Uterus (tissue), 4 donors: ENCODE results near the gene ZSCAN1. TPM values are rescaled to one million over a fixed set of nuclear protein-coding genes. Genes with fewer than 3 reads are reported as not detected.
"Not testable (repeated sequence)": the region's sequence is repeated elsewhere in the genome, so short reads cannot be mapped to it uniquely, and the experiment has no call there.

Experiments
- DNase-seq, 2 donors: peaks; one replicate each; pipeline ENCODE4 v3.0.0-alpha.2; 2019 to 2020
- H3K27ac ChIP-seq, 2 donors: fragments of 200-600 bp; sonication (generic); 1 replicate in 1 of 2; 2 replicates in 1 of 2; pipeline ENCODE4 v1.5.1; 2016 to 2018
- H3K27me3 ChIP-seq, 2 donors: fragments of 200-600 bp; sonication (generic); one replicate each; pipeline ENCODE4 v1.5.1; 2018 to 2019; ENCODE audit warnings: control low read depth in 1 of 2
- H3K36me3 ChIP-seq, 2 donors: fragments of 200-600 bp; sonication (generic); one replicate each; pipeline ENCODE4 v1.5.1; 2019; ENCODE audit warnings: control low read depth in 1 of 2
- H3K4me1 ChIP-seq, 2 donors: fragments of 200-600 bp; sonication (generic); one replicate each; pipeline ENCODE4 v1.5.1; 2018 to 2019; ENCODE audit warnings: control low read depth in 1 of 2
- H3K4me3 ChIP-seq, 2 donors: fragments of 200-600 bp; sonication (generic); 1 replicate in 1 of 2; 2 replicates in 1 of 2; pipeline ENCODE4 v1.5.1; 2018 to 2019; ENCODE audit warnings: mild to moderate bottlenecking in 1 of 2
- H3K9me3 ChIP-seq, 2 donors: fragments of 200-600 bp; sonication (generic); one replicate each; pipeline ENCODE4 v1.5.1; 2019; ENCODE audit warnings: control low read depth in 1 of 2
- CTCF ChIP-seq, 4 experiments: fragments of 200-600 bp in 2 of 4; fragments of 450-650 bp in 2 of 4; sonication (generic) in 2 of 4; IDR thresholded peaks; one replicate each; pipeline ENCODE4 v1.5.1; 2016 to 2019; ENCODE audit warnings: antibody characterized with exemption in 4 of 4, mild to moderate bottlenecking in 2 of 4, moderate library complexity in 1 of 4
- POLR2A ChIP-seq, 2 donors: fragments of 450-650 bp; IDR thresholded peaks; one replicate each; pipeline ENCODE4 v1.6.1; 2016; ENCODE audit warnings: antibody characterized with exemption in 2 of 2, mild to moderate bottlenecking in 1 of 2, moderate library complexity in 1 of 2
- intact Hi-C: fragments of 100-400 bp; cut with DNase I; formaldehyde crosslinking; loops from one replicate; pipeline ENCODE4 v1.15.1; 2023; ENCODE audit warnings: low total_unique reads
- total RNA-seq, 4 donors: library from RNA; depleted of rRNA in 3 of 4; stranded (reverse); fragments of >200 nt in 3 of 4; gene quantifications; one replicate each; pipeline versions ENCODE4 v1.1.0 to v1.2.4, GENCODE V29; 2014 to 2023
- donor health status: DM: yes; HTN: yes; CAD: no.

The ZSCAN1 gene
- total RNA-seq, 4 donors from 2014 or later: not detected

DNA sequence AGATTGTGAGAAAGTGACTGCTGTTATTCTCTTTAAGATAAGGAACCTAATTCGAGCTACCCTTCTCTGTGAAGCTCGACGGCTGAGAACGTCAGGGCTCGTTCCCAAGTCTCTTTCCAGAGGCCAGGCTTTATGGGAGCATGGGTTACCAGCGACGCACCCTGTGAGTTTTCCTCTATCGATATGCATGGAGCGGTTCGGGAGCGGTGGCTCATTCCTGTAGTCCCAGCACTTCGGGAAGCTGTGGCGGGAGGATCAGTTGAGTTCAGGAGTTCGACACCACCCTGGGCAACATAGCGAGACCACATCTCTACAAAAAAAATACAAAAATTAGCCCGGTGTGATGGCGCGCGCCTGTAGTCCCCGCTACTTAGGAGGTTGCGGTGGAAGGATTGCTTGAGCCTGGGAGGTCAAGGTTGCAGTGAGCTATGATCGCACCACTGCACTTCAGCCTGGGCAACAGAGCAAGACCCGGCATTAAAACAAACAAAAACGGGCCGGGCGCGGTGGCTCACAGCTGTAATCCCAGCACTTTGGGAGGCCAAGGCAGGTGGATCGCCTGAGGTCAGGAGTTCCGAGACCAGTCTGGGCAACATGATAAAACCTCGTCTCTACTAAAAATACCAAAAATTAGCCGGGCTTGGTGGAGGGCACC lies 30.5 kb upstream of the ZSCAN1 start:
- Histone ChIP-seq H3K9me3 (peaks cover 0 to 26% of the 10 kb centered on the region in 2 donors), H3K4me3 (peak overlapping the region; percentile 68 to 85), H3K36me3 (no peaks in the 10 kb centered on the region), H3K27me3 (no peaks in the 10 kb centered on the region), H3K27ac (peak overlapping the region; percentile 85 to 89), H3K4me1 (peaks cover 0 to 10% of the 10 kb centered on the region in 2 donors)
- DNase-seq: no peak
- TF ChIP-seq CTCF (IDR thresholded peaks at IDR 0.05) (no peak), POLR2A (IDR thresholded peaks at IDR 0.05) (no peak)
- intact Hi-C loops: no loop called here

GRCh38 chr19:58007285-58007684 lies 26.5 kb upstream of the ZSCAN1 start:
- Histone ChIP-seq H3K9me3 (peaks cover 0 to 27% of the 10 kb centered on the region in 2 donors), H3K27me3 (no peaks in the 10 kb centered on the region), H3K4me1 (no peaks in the 10 kb centered on the region), H3K36me3 (no peaks in the 10 kb centered on the region), H3K4me3 (no peak overlapping the region), H3K27ac (no peak overlapping the region)
- no peak for DNase-seq
- TF ChIP-seq POLR2A (IDR thresholded peaks at IDR 0.05): no peak
- no peak for TF ChIP-seq CTCF (IDR thresholded peaks at IDR 0.05)
- intact Hi-C loops: no loop called here

DNA sequence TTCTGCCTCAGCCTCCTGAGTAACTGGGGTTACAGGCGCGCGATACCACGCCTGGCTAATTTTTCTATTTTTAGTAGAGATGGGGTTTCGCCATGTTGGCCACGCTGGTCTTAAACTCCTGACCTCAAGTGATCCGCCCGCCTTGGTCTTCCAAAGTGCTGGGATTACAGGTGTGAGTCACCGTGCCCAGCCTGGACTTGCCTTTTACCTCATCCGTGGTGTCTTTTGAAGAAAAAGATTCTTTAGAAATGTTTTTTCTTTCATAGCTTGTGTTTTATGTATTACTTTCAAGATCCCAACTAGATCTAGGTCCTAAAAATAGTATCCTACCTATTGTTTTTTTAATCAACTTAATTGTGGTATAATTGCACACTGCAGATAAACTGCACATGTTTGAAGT lies 24.9 kb upstream of the ZSCAN1 start:
- intact Hi-C loops, H3K4me3 ChIP-seq, H3K4me1 ChIP-seq, DNase-seq, H3K36me3 ChIP-seq, H3K27me3 ChIP-seq, H3K27ac ChIP-seq: not testable (repeated sequence)
- peaks cover 0 to 33% of the 10 kb centered on the region in 2 donors for H3K9me3 ChIP-seq

- H3K4me3 ChIP-seq: peak overlapping the region in 1 of 2 donors; percentile 26
- H3K27ac ChIP-seq: peak overlapping the region in 1 of 2 donors; percentile 60
- intact Hi-C loops: no loop called here
- TF ChIP-seq POLR2A (IDR thresholded peaks at IDR 0.05) (no peak), CTCF (IDR thresholded peaks at IDR 0.05) (no peak)
- no peaks in the 10 kb centered on the region for H3K4me1 ChIP-seq
- H3K36me3 ChIP-seq: no peaks in the 10 kb centered on the region
- H3K27me3 ChIP-seq: no peaks in the 10 kb centered on the region
- peaks cover 0 to 29% of the 10 kb centered on the region in 2 donors for H3K9me3 ChIP-seq
- DNase-seq: no peak
Observed at GRCh38 chr19:58009301-58009665, 24.5 kb upstream of the ZSCAN1 start.

DNA sequence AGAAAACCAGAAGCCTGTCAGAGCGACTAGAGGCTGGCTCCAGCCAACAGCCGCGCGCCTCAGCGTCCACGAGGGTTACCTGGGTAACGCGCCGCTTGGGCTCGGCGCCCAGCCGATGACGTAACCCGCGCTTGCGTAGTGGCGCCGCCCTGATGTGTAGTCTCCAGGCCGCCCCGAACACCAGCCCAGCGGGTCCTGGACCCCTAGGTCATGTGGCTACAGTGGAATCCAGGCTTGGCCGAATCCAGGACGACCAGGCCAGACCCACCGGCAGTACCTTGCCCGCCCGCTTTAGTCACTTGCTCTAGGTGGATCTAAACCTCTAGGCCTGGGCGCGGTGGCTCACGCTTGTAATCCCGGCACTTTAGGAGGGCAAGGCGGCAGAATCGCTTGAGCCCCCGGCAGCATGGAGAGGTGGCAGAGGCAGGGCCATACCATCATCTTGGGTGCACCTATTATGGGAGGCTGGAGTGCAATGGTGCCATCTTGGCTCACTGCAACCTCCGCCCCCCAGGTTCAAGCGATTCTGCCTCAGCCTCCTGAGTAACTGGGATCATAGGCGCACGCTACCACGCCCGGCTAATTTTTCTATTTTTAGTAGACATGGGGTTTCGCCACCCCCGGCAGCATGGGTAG lies 24.0 kb upstream of the ZSCAN1 start:
- Histone ChIP-seq H3K9me3 (peaks cover 0 to 25% of the 10 kb centered on the region in 2 donors), H3K36me3 (no peaks in the 10 kb centered on the region), H3K27me3 (no peaks in the 10 kb centered on the region), H3K4me1 (no peaks in the 10 kb centered on the region), H3K4me3 (peak overlapping the region in 1 of 2 donors; percentile 26), H3K27ac (peak overlapping the region in 1 of 2 donors; percentile 60)
- intact Hi-C loops: no loop called here
- DNase-seq: peak; percentile 83 to 92
- TF ChIP-seq CTCF (IDR thresholded peaks at IDR 0.05) (no peak), POLR2A (IDR thresholded peaks at IDR 0.05) (peak in 1 of 2 donors; percentile 31)
